PFSK-1 (cell line): ENCODE results near the gene POGZ.
A peak's percentile ranks its signal among the peaks of the same experiment; 100 is the strongest.

Experiments
- FOXP2 ChIP-seq: optimal IDR thresholded peaks from 2 replicates; pipeline ENCODE3; 2011; ENCODE audit warnings: borderline replicate concordance, control low read depth, inconsistent platforms; ENCODE audit not compliant: insufficient read depth; ENCODE audit errors: extremely low read length, extremely low read depth
- POLR2AphosphoS5 ChIP-seq: IDR thresholded peaks from 2 replicates; pipeline ENCODE4 v1.6.1; 2012; ENCODE audit warnings: low read depth, mild to moderate bottlenecking, control low read depth, low read length, moderate library complexity
- REST ChIP-seq, 2 experiments: IDR thresholded peaks; 2 replicates each; pipeline versions ENCODE4 v1.6.1 to v1.8.0; 2011 to 2012; ENCODE audit warnings: low read depth in 2 of 2, low read length in 2 of 2, control low read depth in 1 of 2, inconsistent platforms in 1 of 2, mild to moderate bottlenecking in 1 of 2, moderate library complexity in 1 of 2; ENCODE audit not compliant: insufficient read depth in 1 of 2
- SIN3A ChIP-seq: IDR thresholded peaks from 2 replicates; pipeline ENCODE4 v1.6.1; 2012; ENCODE audit warnings: mild to moderate bottlenecking, low read length, moderate library complexity, borderline replicate concordance; ENCODE audit not compliant: insufficient read depth
- TAF1 ChIP-seq: IDR thresholded peaks from 2 replicates; pipeline ENCODE4 v1.6.1; 2012; ENCODE audit warnings: low read length, control low read depth, borderline replicate concordance; ENCODE audit not compliant: insufficient read depth

- TF ChIP-seq POLR2AphosphoS5 (peak; percentile 69; the same call in 1 of the 2 replicates), REST (IDR thresholded peaks at IDR 0.05; ENCODE audit: insufficient read depth in 1 of 2, low read depth in 2 of 2, low read length in 2 of 2) (no peak), TAF1 (peak; percentile 84; the same call in 1 of the 2 replicates), SIN3A (0 out of 2 replicates have a peak, but pooled peaks have one; percentile 59), FOXP2 (peak; percentile 75)
These were observed at the start of gene POGZ for GRCh38 chr1:151459331-151460046.
